Smooth muscle cell (in vitro differentiated cells): ENCODE results near the gene HEATR5A. TPM values are rescaled to one million over a fixed set of nuclear protein-coding genes. Genes with fewer than 3 reads are reported as not detected.
"Not testable (repeated sequence)": the region's sequence is repeated elsewhere in the genome, so short reads cannot be mapped to it uniquely, and the experiment has no call there.

Experiments used
- DNase-seq: peaks from one replicate; lab custom pipeline; 2025; ENCODE audit not compliant: unreplicated experiment; lab: John Stamatoyannopoulos, UW
- H2AFZ ChIP-seq: fragments of 200-600 bp; sonication (generic); 2 replicates; pipeline ENCODE4 v1.6.0; 2016; ENCODE audit warnings: antibody characterized with exemption, low read depth, mild to moderate bottlenecking
- H3F3A ChIP-seq: fragments of 200-600 bp; sonication (generic); 2 replicates; pipeline ENCODE4 v1.6.0; 2017; ENCODE audit warnings: antibody characterized with exemption, low read depth
- H3K27ac ChIP-seq: fragments of 200-600 bp; sonication (generic); 2 replicates; pipeline ENCODE4 v1.5.1; 2016; ENCODE audit warnings: low read depth, mild to moderate bottlenecking
- H3K27me3 ChIP-seq: fragments of 200-600 bp; sonication (generic); 2 replicates; pipeline ENCODE4 v1.6.1; 2016; ENCODE audit warnings: low read depth, mild to moderate bottlenecking
- H3K36me3 ChIP-seq: fragments of 200-600 bp; sonication (generic); 2 replicates; pipeline ENCODE4 v1.5.1; 2016; ENCODE audit warnings: low read depth
- H3K4me1 ChIP-seq: fragments of 200-600 bp; sonication (generic); 2 replicates; pipeline ENCODE4 v1.5.1; 2016; ENCODE audit warnings: low read depth
- H3K4me2 ChIP-seq: fragments of 200-600 bp; sonication (generic); 2 replicates; pipeline ENCODE4 v1.6.0; 2016; ENCODE audit warnings: mild to moderate bottlenecking
- H3K4me3 ChIP-seq: fragments of 200-600 bp; sonication (generic); 2 replicates; pipeline ENCODE4 v1.5.1; 2016; ENCODE audit warnings: mild to moderate bottlenecking
- H3K79me2 ChIP-seq: fragments of 200-600 bp; sonication (generic); 2 replicates; pipeline ENCODE4 v1.6.0; 2016; ENCODE audit warnings: low read depth, mild to moderate bottlenecking
- H3K9ac ChIP-seq: fragments of 200-600 bp; sonication (generic); 2 replicates; pipeline ENCODE4 v1.6.0; 2016; ENCODE audit warnings: low read depth
- H3K9me3 ChIP-seq: fragments of 200-600 bp; sonication (generic); replicated peaks from 2 replicates; pipeline ENCODE4 v1.5.1; 2016; ENCODE audit warnings: low read depth
- H4K20me1 ChIP-seq: fragments of 200-600 bp; sonication (generic); 2 replicates; pipeline ENCODE4 v1.6.0; 2016; ENCODE audit warnings: low read depth
- CTCF ChIP-seq: fragments of 200-600 bp; sonication (generic); IDR thresholded peaks from 2 replicates; pipeline ENCODE4 v1.5.1; 2017; ENCODE audit warnings: borderline replicate concordance, mild to moderate bottlenecking, antibody characterized with exemption; ENCODE audit not compliant: insufficient read depth, poor library complexity, severe bottlenecking
- WGBS: methylation state at CpG from one replicate; pipeline ENCODE4 v1.1.7; 2016; ENCODE audit warnings: low lambda C conversion rate; 5-methylcytosine and 5-hydroxymethylcytosine counted together
- polyA plus RNA-seq: library from polyadenylated mRNA; unstranded; fragments of >200 nt; fragmentation: Nextera tagmentation; extraction: Ambion mirVana; gene quantifications from 2 replicates; pipeline ENCODE4 v1.2.1, GENCODE V29; 2016
- total RNA-seq: library from RNA; depleted of rRNA; stranded (reverse); fragments of >200 nt; gene quantifications from 2 replicates; pipeline ENCODE4 v1.2.3, GENCODE V29; 2014

The HEATR5A gene
- total and polyA plus RNA-seq, 2 experiments from 2014 or later, result 28.5 to 49.8 TPM

GRCh38 chr14:31371646-31372045, 48.7 kb downstream of the HEATR5A start:
- H3K27ac ChIP-seq, result no peak overlapping the region
- H2AFZ ChIP-seq, result no peak overlapping the region
- H3F3A ChIP-seq, result no peaks in the 10 kb centered on the region
- TF ChIP-seq CTCF, result no peak
- no peaks in the 10 kb centered on the region for H3K79me2 ChIP-seq
- no peaks in the 10 kb centered on the region for H3K27me3 ChIP-seq
- no peak overlapping the region for H3K4me2 ChIP-seq
- H3K36me3 ChIP-seq, result peaks cover 6% of the 10 kb centered on the region
- no peaks in the 10 kb centered on the region for H3K9me3 ChIP-seq
- no peak overlapping the region for H3K9ac ChIP-seq
- no peak overlapping the region for H3K4me3 ChIP-seq
- 93% methylated on average over 2 of the region's 2 CpGs for WGBS
- H3K4me1 ChIP-seq, result no peaks in the 10 kb centered on the region
- no peak for DNase-seq
- H4K20me1 ChIP-seq, result no peaks in the 10 kb centered on the region

DNA sequence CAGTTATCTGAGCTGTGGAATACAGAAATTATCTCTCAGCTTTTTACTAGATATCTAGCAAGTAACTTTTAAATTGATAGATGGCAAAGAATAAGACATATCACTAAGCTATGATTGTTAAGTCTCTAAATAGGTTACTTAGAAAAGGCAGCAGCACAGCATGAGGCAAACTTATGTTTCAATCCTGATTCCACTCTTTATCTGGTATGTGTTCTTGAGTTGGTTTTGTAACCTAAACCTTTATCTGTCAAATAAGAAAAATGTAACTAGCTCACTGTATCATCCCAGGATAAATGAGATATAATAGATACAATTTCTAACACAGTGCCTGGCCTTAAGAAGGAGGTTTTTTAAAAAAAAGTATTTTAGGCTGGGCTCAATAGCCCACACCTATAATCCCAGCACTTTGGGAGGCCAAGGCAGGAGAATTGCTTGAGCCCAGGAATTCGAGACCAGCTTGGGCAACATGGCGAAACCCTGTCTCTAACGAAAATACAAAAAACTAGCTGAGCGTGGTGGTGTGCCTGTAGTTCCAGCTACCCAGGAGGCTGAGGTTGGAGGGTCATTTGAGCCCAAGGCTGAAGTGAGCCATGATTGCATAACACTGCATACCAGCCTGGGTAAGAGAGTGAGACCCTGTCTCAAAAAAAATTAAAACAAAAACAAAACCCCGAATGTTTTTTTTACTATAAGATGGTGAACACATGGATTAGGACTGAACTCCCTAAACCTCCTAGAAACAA, 56.8 kb downstream of the HEATR5A start:
- no peak overlapping the region for H3K27ac ChIP-seq
- no peak overlapping the region for H2AFZ ChIP-seq
- 80% methylated on average over 5 of the region's 5 CpGs for WGBS
- no peaks in the 10 kb centered on the region for H3K27me3 ChIP-seq
- DNase-seq, result no peak
- no peak overlapping the region for H3K9ac ChIP-seq
- TF ChIP-seq CTCF, result no peak
- no peaks in the 10 kb centered on the region for H3K9me3 ChIP-seq
- no peak overlapping the region for H3K4me3 ChIP-seq
- no peaks in the 10 kb centered on the region for H3F3A ChIP-seq
- no peaks in the 10 kb centered on the region for H3K4me1 ChIP-seq
- H3K36me3 ChIP-seq, result peaks cover 8% of the 10 kb centered on the region
- no peaks in the 10 kb centered on the region for H4K20me1 ChIP-seq
- H3K79me2 ChIP-seq, result no peaks in the 10 kb centered on the region
- H3K4me2 ChIP-seq, result no peak overlapping the region

DNA sequence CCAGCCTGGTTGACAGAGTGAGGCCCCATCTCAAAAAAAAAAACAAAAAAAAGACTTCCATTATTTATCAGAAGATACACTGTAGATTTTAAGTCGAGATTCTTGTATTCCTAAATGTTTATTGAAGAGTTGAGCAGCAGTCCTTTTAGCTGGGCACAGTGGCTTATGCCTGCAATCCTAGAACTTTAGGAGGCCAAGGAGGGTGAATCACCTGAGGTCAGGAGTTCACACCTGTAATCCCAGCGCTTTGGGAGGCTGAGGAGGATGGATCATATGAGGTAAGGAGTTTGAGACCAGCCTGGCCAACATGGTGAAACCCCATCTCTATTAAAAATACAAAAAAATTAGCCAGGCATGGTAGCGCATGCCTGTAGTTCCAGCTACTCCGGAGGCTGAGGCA, 57.6 kb downstream of the HEATR5A start:
- H3K79me2 ChIP-seq, result no peaks in the 10 kb centered on the region
- no peak overlapping the region for H2AFZ ChIP-seq
- TF ChIP-seq CTCF, result no peak
- no peaks in the 10 kb centered on the region for H3K27me3 ChIP-seq
- H3K9ac ChIP-seq, result no peak overlapping the region
- H3F3A ChIP-seq, result no peaks in the 10 kb centered on the region
- H3K4me2 ChIP-seq, result no peak overlapping the region
- DNase-seq, result no peak
- peaks cover 8% of the 10 kb centered on the region for H3K36me3 ChIP-seq
- H3K27ac ChIP-seq, result no peak overlapping the region
- no peaks in the 10 kb centered on the region for H4K20me1 ChIP-seq
- 97% methylated on average over 4 of the region's 4 CpGs for WGBS
- H3K9me3 ChIP-seq, result no peaks in the 10 kb centered on the region
- no peak overlapping the region for H3K4me3 ChIP-seq
- H3K4me1 ChIP-seq, result no peaks in the 10 kb centered on the region

DNA sequence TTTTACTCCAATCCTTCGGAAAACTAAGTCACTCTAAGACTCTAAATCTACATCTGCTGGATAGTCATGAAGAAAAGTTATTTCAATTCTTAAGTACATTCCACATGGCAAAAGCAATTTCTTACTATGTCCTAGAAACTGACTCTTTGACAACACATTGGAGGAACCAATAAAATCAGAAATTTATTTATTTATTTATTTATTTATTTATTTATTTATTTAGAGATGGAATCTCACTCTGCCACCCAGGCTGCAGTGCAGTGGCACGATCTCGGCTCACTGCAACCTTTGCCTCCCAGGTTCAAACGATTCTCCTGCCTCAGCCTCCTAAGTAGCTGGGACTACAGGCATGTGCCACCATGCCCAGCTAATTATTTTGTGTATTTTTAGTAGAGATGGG, 58.6 kb downstream of the HEATR5A start:
- H2AFZ ChIP-seq, H3K9me3 ChIP-seq, H3K36me3 ChIP-seq, H3K79me2 ChIP-seq, H4K20me1 ChIP-seq, H3K4me1 ChIP-seq, H3K4me3 ChIP-seq, H3K4me2 ChIP-seq, H3K27me3 ChIP-seq, DNase-seq, H3F3A ChIP-seq: not testable (repeated sequence)
- peak overlapping the region; percentile 90 for H3K27ac ChIP-seq
- H3K9ac ChIP-seq, result peak overlapping the region; percentile 62
- 93% methylated on average over 4 of the region's 4 CpGs for WGBS
